ENCODE measurements around the gene PPM1J. TPM values are rescaled to one million over a fixed set of nuclear protein-coding genes. Genes with fewer than 3 reads are reported as not detected.

The PPM1J gene
- total RNA-seq, 1 donor from 2014 or later = 5.2 TPM

DNA sequence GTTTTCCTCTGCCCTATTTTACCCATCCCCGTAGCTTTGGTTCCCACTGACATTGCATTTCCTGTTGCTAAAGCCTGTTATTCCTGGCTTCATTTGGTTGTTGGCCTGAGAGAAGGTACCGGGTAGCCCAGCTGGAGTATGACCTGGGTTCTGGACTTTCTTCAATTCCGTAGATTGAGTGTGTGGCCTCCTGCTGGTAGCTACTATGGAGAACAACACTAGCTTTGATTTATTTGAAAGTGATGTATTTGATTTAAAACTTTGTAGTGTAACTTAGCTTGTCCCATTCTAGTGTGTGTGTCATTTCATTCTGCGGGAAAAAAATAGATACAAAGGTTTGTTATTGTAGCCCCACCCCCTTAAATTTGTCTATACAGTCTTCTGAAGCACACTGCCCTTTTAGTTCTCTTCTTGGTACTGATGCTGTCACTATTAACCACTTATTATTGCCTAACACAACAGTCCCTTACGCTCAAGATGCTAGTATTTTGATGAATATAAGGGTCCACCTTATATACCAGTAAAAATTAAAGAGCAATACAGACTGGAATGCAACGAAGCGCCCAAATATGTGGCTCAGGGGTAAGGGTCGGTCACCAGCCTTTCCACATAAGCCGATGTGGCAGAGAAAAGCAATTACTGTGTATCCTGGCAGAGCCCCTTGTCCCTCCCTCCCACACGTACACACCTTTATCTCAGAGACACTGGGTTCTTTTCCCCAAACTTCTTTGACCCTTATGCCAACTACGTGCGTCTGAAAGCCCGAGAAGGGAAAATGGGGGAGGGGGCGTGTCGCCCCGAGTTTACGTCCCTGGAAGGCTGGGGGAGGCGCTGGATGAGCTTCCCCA is 41.3 kb downstream of the PPM1J start:
- Histone ChIP-seq H3K27me3 (ENCODE audit: insufficient read depth, low read length) (no peaks in the 10 kb centered on the region), H2AFZ (ENCODE audit: low read depth, low read length) (peak overlapping the region; percentile 31), H3K9ac (ENCODE audit: low read length) (peak overlapping the region; percentile 91), H3K4me3 (ENCODE audit: insufficient read depth, low read depth, low read length) (peak overlapping the region; percentile 85), H3K4me1 (ENCODE audit: insufficient read depth, low read length) (peaks cover 19% of the 10 kb centered on the region), H3K36me3 (ENCODE audit: insufficient read depth, low read length) (peaks cover 31% of the 10 kb centered on the region), H4K20me1 (ENCODE audit: insufficient read depth, low read length) (peaks cover 19% of the 10 kb centered on the region), H3K27ac (ENCODE audit: low read depth, low read length) (peak overlapping the region; percentile 86), H3K4me2 (ENCODE audit: low read length) (peak overlapping the region; percentile 97), H3K9me3 (ENCODE audit: insufficient read depth, low read depth, low read length) (no peaks in the 10 kb centered on the region), H3K79me2 (ENCODE audit: insufficient read depth, low read length) (peaks cover 40% of the 10 kb centered on the region)
- peak overlapping the region; percentile 95 for H3K27ac Mint-ChIP-seq (ENCODE audit: unreplicated experiment)
- DNase-seq (ENCODE audit: low read depth) (peak; percentile 53), FAIRE-seq (peak; percentile 69)
- no peaks in the 10 kb centered on the region for H3K27me3 Mint-ChIP-seq (ENCODE audit: low read depth, unreplicated experiment)
- peak overlapping the region; percentile 95 for H3K4me3 Mint-ChIP-seq (ENCODE audit: unreplicated experiment)
- H3K9me3 Mint-ChIP-seq (ENCODE audit: unreplicated experiment) = no peaks in the 10 kb centered on the region
- peaks cover 11% of the 10 kb centered on the region for H3K36me3 Mint-ChIP-seq (ENCODE audit: low read depth, unreplicated experiment)
- no peak for TF ChIP-seq EZH2 (IDR thresholded peaks at IDR 0.05; ENCODE audit: insufficient read depth, low read length)
- TF ChIP-seq, protein P1, sequence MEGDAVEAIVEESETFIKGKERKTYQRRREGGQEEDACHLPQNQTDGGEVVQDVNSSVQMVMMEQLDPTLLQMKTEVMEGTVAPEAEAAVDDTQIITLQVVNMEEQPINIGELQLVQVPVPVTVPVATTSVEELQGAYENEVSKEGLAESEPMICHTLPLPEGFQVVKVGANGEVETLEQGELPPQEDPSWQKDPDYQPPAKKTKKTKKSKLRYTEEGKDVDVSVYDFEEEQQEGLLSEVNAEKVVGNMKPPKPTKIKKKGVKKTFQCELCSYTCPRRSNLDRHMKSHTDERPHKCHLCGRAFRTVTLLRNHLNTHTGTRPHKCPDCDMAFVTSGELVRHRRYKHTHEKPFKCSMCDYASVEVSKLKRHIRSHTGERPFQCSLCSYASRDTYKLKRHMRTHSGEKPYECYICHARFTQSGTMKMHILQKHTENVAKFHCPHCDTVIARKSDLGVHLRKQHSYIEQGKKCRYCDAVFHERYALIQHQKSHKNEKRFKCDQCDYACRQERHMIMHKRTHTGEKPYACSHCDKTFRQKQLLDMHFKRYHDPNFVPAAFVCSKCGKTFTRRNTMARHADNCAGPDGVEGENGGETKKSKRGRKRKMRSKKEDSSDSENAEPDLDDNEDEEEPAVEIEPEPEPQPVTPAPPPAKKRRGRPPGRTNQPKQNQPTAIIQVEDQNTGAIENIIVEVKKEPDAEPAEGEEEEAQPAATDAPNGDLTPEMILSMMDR (IDR thresholded peaks at IDR 0.05; ENCODE audit: insufficient read depth, low read depth, low read length) = peak; percentile 59
- H3K4me1 Mint-ChIP-seq (ENCODE audit: low read depth, unreplicated experiment) = peaks cover 29% of the 10 kb centered on the region

DNA sequence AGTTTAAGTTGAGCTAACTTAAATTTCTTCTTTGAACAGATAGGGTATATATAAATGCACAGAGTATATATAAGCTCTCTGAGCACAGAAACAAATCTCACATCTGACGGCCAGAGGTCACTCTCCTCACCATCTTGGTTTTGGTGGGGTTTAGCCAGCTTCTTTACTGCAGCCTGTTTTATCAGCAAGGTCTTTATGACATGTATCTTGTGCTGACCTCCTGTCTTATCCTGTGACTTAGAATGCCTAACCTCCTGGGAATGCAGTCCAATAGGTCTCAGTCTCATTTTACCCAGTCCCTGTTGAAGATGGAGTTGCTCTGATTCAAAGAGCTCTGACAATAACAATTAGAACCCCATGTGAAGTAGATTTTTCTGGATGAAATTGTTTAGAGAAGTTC is 42.3 kb downstream of the PPM1J start:
- no peak overlapping the region for H3K4me3 Mint-ChIP-seq (ENCODE audit: unreplicated experiment)
- H3K27me3 Mint-ChIP-seq (ENCODE audit: low read depth, unreplicated experiment) = no peaks in the 10 kb centered on the region
- Histone ChIP-seq H3K9ac (ENCODE audit: low read length) (no peak overlapping the region), H3K27me3 (ENCODE audit: insufficient read depth, low read length) (no peaks in the 10 kb centered on the region), H3K4me3 (ENCODE audit: insufficient read depth, low read depth, low read length) (no peak overlapping the region), H3K36me3 (ENCODE audit: insufficient read depth, low read length) (peaks cover 37% of the 10 kb centered on the region), H3K9me3 (ENCODE audit: insufficient read depth, low read depth, low read length) (no peaks in the 10 kb centered on the region), H3K4me2 (ENCODE audit: low read length) (no peak overlapping the region), H4K20me1 (ENCODE audit: insufficient read depth, low read length) (peaks cover 12% of the 10 kb centered on the region), H3K4me1 (ENCODE audit: insufficient read depth, low read length) (peaks cover 19% of the 10 kb centered on the region), H3K79me2 (ENCODE audit: insufficient read depth, low read length) (peaks cover 31% of the 10 kb centered on the region), H2AFZ (ENCODE audit: low read depth, low read length) (no peak overlapping the region), H3K27ac (ENCODE audit: low read depth, low read length) (no peak overlapping the region)
- peaks cover 15% of the 10 kb centered on the region for H3K36me3 Mint-ChIP-seq (ENCODE audit: low read depth, unreplicated experiment)
- DNase-seq (ENCODE audit: low read depth) (no peak), FAIRE-seq (no peak)
- no peak overlapping the region for H3K27ac Mint-ChIP-seq (ENCODE audit: unreplicated experiment)
- no peak for TF ChIP-seq EZH2 (IDR thresholded peaks at IDR 0.05; ENCODE audit: insufficient read depth, low read length)
- TF ChIP-seq, protein P1 (IDR thresholded peaks at IDR 0.05; ENCODE audit: insufficient read depth, low read depth, low read length) = no peak
- H3K4me1 Mint-ChIP-seq (ENCODE audit: low read depth, unreplicated experiment) = peaks cover 24% of the 10 kb centered on the region
- no peaks in the 10 kb centered on the region for H3K9me3 Mint-ChIP-seq (ENCODE audit: unreplicated experiment)

DNA sequence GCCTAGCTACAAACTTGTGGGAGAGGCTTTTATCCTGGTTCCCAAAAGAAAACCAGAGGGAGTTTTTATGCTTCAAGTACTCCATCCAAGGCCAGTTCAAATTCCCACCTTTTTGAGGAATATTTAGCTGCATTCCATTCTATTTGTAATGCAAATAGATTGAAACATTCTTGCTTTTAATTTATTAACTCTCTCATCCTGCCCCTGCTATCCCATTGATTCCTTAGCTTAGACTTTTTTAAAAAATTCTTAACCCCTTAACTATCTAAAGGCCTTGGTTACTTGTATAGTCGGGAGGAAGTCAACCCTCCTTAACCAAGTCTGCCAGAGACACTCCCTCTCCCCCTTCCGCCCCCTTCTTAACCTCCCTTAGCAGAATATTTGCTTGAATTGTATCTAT is 43.1 kb downstream of the PPM1J start:
- Mint-ChIP-seq H3K27me3 (ENCODE audit: low read depth, unreplicated experiment) (no peaks in the 10 kb centered on the region), H3K36me3 (ENCODE audit: low read depth, unreplicated experiment) (peaks cover 18% of the 10 kb centered on the region), H3K4me1 (ENCODE audit: low read depth, unreplicated experiment) (peaks cover 22% of the 10 kb centered on the region), H3K4me3 (ENCODE audit: unreplicated experiment) (no peak overlapping the region), H3K9me3 (ENCODE audit: unreplicated experiment) (no peaks in the 10 kb centered on the region), H3K27ac (ENCODE audit: unreplicated experiment) (no peak overlapping the region)
- FAIRE-seq (no peak), DNase-seq (ENCODE audit: low read depth) (no peak)
- Histone ChIP-seq H2AFZ (ENCODE audit: low read depth, low read length) (no peak overlapping the region), H3K9ac (ENCODE audit: low read length) (no peak overlapping the region), H3K4me2 (ENCODE audit: low read length) (no peak overlapping the region), H3K27me3 (ENCODE audit: insufficient read depth, low read length) (no peaks in the 10 kb centered on the region), H3K9me3 (ENCODE audit: insufficient read depth, low read depth, low read length) (no peaks in the 10 kb centered on the region), H3K4me1 (ENCODE audit: insufficient read depth, low read length) (peaks cover 19% of the 10 kb centered on the region), H3K4me3 (ENCODE audit: insufficient read depth, low read depth, low read length) (no peak overlapping the region), H3K79me2 (ENCODE audit: insufficient read depth, low read length) (peaks cover 23% of the 10 kb centered on the region), H3K36me3 (ENCODE audit: insufficient read depth, low read length) (peaks cover 41% of the 10 kb centered on the region), H4K20me1 (ENCODE audit: insufficient read depth, low read length) (peaks cover 6% of the 10 kb centered on the region), H3K27ac (ENCODE audit: low read depth, low read length) (no peak overlapping the region)
- TF ChIP-seq, protein P1 (IDR thresholded peaks at IDR 0.05; ENCODE audit: insufficient read depth, low read depth, low read length) = no peak
- TF ChIP-seq EZH2 (IDR thresholded peaks at IDR 0.05; ENCODE audit: insufficient read depth, low read length) = no peak
